H1 (cell line): ENCODE measurements around the gene HIGD1B.

Experiments used
- ATF3 ChIP-seq: IDR thresholded peaks from 2 replicates; pipeline ENCODE4 v1.6.1; 2011; ENCODE audit warnings: low read depth, mild to moderate bottlenecking, low read length; ENCODE audit not compliant: insufficient read depth
- BACH1 ChIP-seq: IDR thresholded peaks from 2 replicates; pipeline ENCODE4 v1.6.1; 2012; ENCODE audit warnings: low read length, improper control_type of control experiment
- CBX8 ChIP-seq: fragments of 300-800, 300-1000 bp; sonication (generic); IDR thresholded peaks from 2 replicates; pipeline ENCODE4 v1.7.1; 2016; ENCODE audit warnings: low read depth, low read length, borderline replicate concordance
- CREB1 ChIP-seq: IDR thresholded peaks from 2 replicates; pipeline ENCODE4 v1.6.1; 2012; ENCODE audit warnings: inconsistent platforms
- EGR1 ChIP-seq: IDR thresholded peaks from 2 replicates; pipeline ENCODE4 v1.6.1; 2011; ENCODE audit warnings: low read depth, low read length, borderline replicate concordance
- EZH2 ChIP-seq: fragments of 200-600 bp; sonication (generic); IDR thresholded peaks from 2 replicates; pipeline ENCODE4 v1.7.1; 2012; ENCODE audit warnings: low read depth, mild to moderate bottlenecking, moderate library complexity, low read length, inconsistent platforms; ENCODE audit not compliant: severe bottlenecking
- HDAC2 ChIP-seq, 2 experiments: fragments of 300-600 bp in 1 of 2; sonication (generic) in 1 of 2; IDR thresholded peaks; 2 replicates each; pipeline ENCODE4 v1.6.1; 2011 to 2012; ENCODE audit warnings: low read depth in 2 of 2, low read length in 2 of 2, mild to moderate bottlenecking in 2 of 2, moderate library complexity in 2 of 2, borderline replicate concordance in 1 of 2, inconsistent platforms in 1 of 2
- MAFK ChIP-seq: IDR thresholded peaks from 2 replicates; pipeline ENCODE4 v1.6.1; 2012; ENCODE audit warnings: low read depth, mild to moderate bottlenecking, improper control_type of control experiment, low read length
- PHF8 ChIP-seq: fragments of 200-600 bp; sonication (generic); conservative IDR thresholded peaks from 2 replicates; pipeline ENCODE4 v1.7.1; 2012; ENCODE audit warnings: low read depth, mild to moderate bottlenecking, inconsistent platforms, low read length, moderate library complexity
- POLR2A ChIP-seq, 2 experiments: IDR thresholded peaks; 1 replicate in 1 of 2; 2 replicates in 1 of 2; pipeline ENCODE4 v1.6.1; 2011; ENCODE audit warnings: low read depth in 2 of 2, low read length in 2 of 2, mild to moderate bottlenecking in 2 of 2; ENCODE audit errors: control extremely low read depth in 1 of 2
- POLR2AphosphoS5 ChIP-seq: IDR thresholded peaks from 2 replicates; pipeline ENCODE4 v1.6.1; 2011; ENCODE audit warnings: low read depth, low read length
- RFX5 ChIP-seq: IDR thresholded peaks from 2 replicates; pipeline ENCODE4 v1.6.1; 2011; ENCODE audit warnings: low read depth, low read length, improper control_type of control experiment, borderline replicate concordance
- ZNF274 ChIP-seq: IDR thresholded peaks from 2 replicates; pipeline ENCODE4 v1.7.0; 2012; ENCODE audit warnings: low read length, borderline replicate concordance; ENCODE audit errors: extremely low read depth
- TF ChIP-seq, protein P1 (sequence below), 3 experiments: IDR thresholded peaks; 1 replicate in 2 of 3; 2 replicates in 1 of 3; pipeline versions ENCODE4 v1.5.1 to v1.6.1; 2011; ENCODE audit warnings: low read length in 3 of 3, mild to moderate bottlenecking in 3 of 3, inconsistent platforms in 2 of 3, low read depth in 1 of 3, moderate library complexity in 1 of 3; ENCODE audit not compliant: insufficient read depth in 1 of 3; ENCODE audit errors: control extremely low read depth in 1 of 3

DNA sequence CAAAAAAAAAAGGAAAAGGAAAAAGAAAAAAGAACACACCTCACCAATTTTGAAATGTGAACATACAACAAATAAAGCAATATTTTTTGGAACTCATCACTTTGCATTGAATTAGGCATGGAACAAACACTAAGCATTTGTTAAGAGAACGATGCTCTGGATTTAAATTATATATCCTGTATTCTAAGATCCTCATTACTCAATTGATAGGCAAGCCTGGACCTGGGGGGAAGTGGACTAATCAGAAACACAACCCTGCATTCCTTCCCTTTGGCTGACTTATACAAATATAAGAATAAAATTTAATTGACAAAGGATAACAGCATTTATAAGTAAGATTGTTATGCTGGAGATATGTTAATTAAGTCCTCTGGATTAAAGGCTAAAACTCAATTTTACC is 19.8 kb upstream of the HIGD1B start:
- no peak for TF ChIP-seq EZH2
- TF ChIP-seq ZNF274, result no peak
- no peak for TF ChIP-seq MAFK
- no peak for TF ChIP-seq POLR2A (IDR thresholded peaks at IDR 0.05; ENCODE audit: control extremely low read depth in 1 of 2, low read depth in 2 of 2, low read length in 2 of 2)
- TF ChIP-seq, protein P1, sequence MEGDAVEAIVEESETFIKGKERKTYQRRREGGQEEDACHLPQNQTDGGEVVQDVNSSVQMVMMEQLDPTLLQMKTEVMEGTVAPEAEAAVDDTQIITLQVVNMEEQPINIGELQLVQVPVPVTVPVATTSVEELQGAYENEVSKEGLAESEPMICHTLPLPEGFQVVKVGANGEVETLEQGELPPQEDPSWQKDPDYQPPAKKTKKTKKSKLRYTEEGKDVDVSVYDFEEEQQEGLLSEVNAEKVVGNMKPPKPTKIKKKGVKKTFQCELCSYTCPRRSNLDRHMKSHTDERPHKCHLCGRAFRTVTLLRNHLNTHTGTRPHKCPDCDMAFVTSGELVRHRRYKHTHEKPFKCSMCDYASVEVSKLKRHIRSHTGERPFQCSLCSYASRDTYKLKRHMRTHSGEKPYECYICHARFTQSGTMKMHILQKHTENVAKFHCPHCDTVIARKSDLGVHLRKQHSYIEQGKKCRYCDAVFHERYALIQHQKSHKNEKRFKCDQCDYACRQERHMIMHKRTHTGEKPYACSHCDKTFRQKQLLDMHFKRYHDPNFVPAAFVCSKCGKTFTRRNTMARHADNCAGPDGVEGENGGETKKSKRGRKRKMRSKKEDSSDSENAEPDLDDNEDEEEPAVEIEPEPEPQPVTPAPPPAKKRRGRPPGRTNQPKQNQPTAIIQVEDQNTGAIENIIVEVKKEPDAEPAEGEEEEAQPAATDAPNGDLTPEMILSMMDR (IDR thresholded peaks at IDR 0.05; ENCODE audit: control extremely low read depth in 1 of 3, insufficient read depth in 1 of 3, low read depth in 1 of 3, low read length in 3 of 3), result no peak
- TF ChIP-seq RFX5, result no peak
- no peak for TF ChIP-seq PHF8
- TF ChIP-seq POLR2AphosphoS5, result no peak
- no peak for TF ChIP-seq HDAC2 (IDR thresholded peaks at IDR 0.05; ENCODE audit: borderline replicate concordance in 1 of 2, low read depth in 2 of 2, low read length in 2 of 2)
- TF ChIP-seq ATF3, result no peak
- TF ChIP-seq CREB1, result no peak
- TF ChIP-seq BACH1, result no peak
- no peak for TF ChIP-seq CBX8
- no peak for TF ChIP-seq EGR1
